Esophagus muscularis mucosa (tissue), 3 donors: ENCODE measurements around the gene HIRA.

Source experiments
- POLR2A ChIP-seq: fragments of 450-650 bp; IDR thresholded peaks from one replicate; pipeline ENCODE4 v1.6.1; 2017; ENCODE audit warnings: antibody characterized with exemption, moderate library complexity, mild to moderate bottlenecking, low read depth
- POLR2AphosphoS5 ChIP-seq, 2 donors: sonication (generic); formaldehyde crosslinking; IDR thresholded peaks; one replicate each; pipeline ENCODE4 v1.6.1; 2017; ENCODE audit warnings: antibody characterized with exemption in 2 of 2
- TF ChIP-seq, protein P1 (sequence below), 3 experiments: fragments of 200-600 bp in 2 of 3; fragments of 450-650 bp in 1 of 3; sonication (generic) in 2 of 3; IDR thresholded peaks; one replicate each; pipeline ENCODE4 v1.5.1; 2017 to 2019; ENCODE audit warnings: antibody characterized with exemption in 3 of 3, mild to moderate bottlenecking in 2 of 3, moderate library complexity in 1 of 3

- TF ChIP-seq POLR2A: no peak
- TF ChIP-seq POLR2AphosphoS5 (IDR thresholded peaks at IDR 0.05): no peak
- TF ChIP-seq, protein P1, sequence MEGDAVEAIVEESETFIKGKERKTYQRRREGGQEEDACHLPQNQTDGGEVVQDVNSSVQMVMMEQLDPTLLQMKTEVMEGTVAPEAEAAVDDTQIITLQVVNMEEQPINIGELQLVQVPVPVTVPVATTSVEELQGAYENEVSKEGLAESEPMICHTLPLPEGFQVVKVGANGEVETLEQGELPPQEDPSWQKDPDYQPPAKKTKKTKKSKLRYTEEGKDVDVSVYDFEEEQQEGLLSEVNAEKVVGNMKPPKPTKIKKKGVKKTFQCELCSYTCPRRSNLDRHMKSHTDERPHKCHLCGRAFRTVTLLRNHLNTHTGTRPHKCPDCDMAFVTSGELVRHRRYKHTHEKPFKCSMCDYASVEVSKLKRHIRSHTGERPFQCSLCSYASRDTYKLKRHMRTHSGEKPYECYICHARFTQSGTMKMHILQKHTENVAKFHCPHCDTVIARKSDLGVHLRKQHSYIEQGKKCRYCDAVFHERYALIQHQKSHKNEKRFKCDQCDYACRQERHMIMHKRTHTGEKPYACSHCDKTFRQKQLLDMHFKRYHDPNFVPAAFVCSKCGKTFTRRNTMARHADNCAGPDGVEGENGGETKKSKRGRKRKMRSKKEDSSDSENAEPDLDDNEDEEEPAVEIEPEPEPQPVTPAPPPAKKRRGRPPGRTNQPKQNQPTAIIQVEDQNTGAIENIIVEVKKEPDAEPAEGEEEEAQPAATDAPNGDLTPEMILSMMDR (IDR thresholded peaks at IDR 0.05): no peak
Measured at GRCh38 chr22:19361501-19362103, 69.9 kb downstream of the HIRA start.
